Mucosa of rectum (tissue), 2 donors: ENCODE data around the gene SBF1.
A peak's percentile ranks its signal among the peaks of the same experiment; 100 is the strongest.

ENCODE experiments used
- H3K27ac ChIP-seq, 2 donors: one replicate each; pipeline ENCODE4 v1.7.0; 2013; ENCODE audit warnings: inconsistent platforms in 2 of 2, low read depth in 2 of 2, low read length in 2 of 2
- H3K27me3 ChIP-seq, 2 donors: one replicate each; pipeline ENCODE4 v1.7.0; 2013; ENCODE audit warnings: low read length in 2 of 2; ENCODE audit not compliant: control insufficient read depth in 2 of 2, insufficient read depth in 2 of 2
- H3K36me3 ChIP-seq, 2 donors: one replicate each; pipeline ENCODE4 v1.7.0; 2013; ENCODE audit warnings: low read length in 2 of 2; ENCODE audit not compliant: control insufficient read depth in 2 of 2, insufficient read depth in 2 of 2
- H3K4me1 ChIP-seq, 2 donors: one replicate each; pipeline ENCODE4 v1.7.0; 2013; ENCODE audit warnings: low read length in 2 of 2, mild to moderate bottlenecking in 1 of 2; ENCODE audit not compliant: control insufficient read depth in 2 of 2, insufficient read depth in 2 of 2
- H3K4me3 ChIP-seq, 2 donors: one replicate each; pipeline ENCODE4 v1.7.0; 2013; ENCODE audit warnings: low read length in 2 of 2
- H3K9ac ChIP-seq, 2 donors: one replicate each; pipeline ENCODE4 v1.7.0; 2013; ENCODE audit warnings: low read length in 2 of 2, low read depth in 1 of 2, mild to moderate bottlenecking in 1 of 2
- H3K9me3 ChIP-seq, 2 donors: one replicate each; pipeline ENCODE4 v1.7.0; 2013; ENCODE audit warnings: low read length in 2 of 2; ENCODE audit not compliant: control insufficient read depth in 2 of 2
- donor health status: healthy.
- donor health status: Normal muscosa, but diverticular disease.

The SBF1 gene

DNA sequence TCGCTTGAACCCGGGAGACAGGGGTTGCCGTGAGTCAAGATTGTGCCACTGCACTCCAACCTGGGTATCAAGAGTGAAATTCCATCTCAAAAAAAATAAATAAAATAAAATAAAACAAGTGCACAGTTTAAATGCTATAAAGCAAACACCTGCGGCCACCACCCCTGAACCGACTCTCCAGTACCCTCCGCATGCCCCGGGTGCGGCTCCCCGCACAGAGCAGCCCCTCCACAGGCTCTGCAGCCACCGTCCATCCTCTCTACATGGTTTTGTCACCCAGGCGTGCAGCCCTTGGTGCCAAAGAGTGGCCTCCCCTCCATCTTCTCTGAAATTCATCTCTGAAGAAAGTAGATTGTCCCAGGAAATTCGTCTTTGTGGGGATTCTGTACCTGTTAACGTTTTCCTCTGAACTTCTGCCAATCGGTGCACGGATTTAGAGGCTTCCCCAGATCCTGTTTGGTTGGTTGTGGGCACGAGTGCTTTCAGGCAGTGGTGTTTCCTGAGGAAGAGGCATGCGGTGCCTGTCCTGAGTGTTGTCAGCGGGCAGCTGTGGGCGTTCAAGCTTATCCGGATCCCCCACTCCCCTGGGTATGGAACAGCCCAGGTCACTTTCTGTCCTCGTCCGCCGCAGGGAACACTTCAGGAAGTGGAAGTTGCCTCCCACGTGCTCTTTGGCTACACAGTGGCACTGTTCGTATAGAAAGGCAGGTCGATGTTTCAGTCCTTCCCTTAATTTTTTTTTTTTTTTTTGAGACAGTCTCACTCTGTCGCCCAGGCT lies 15.9 kb upstream of the SBF1 start:
- Histone ChIP-seq H3K27me3 (no peaks in the 10 kb centered on the region), H3K27ac (no peak overlapping the region), H3K9ac (no peak overlapping the region), H3K4me1 (no peaks in the 10 kb centered on the region), H3K36me3 (no peaks in the 10 kb centered on the region), H3K4me3 (no peak overlapping the region), H3K9me3 (no peaks in the 10 kb centered on the region)

DNA sequence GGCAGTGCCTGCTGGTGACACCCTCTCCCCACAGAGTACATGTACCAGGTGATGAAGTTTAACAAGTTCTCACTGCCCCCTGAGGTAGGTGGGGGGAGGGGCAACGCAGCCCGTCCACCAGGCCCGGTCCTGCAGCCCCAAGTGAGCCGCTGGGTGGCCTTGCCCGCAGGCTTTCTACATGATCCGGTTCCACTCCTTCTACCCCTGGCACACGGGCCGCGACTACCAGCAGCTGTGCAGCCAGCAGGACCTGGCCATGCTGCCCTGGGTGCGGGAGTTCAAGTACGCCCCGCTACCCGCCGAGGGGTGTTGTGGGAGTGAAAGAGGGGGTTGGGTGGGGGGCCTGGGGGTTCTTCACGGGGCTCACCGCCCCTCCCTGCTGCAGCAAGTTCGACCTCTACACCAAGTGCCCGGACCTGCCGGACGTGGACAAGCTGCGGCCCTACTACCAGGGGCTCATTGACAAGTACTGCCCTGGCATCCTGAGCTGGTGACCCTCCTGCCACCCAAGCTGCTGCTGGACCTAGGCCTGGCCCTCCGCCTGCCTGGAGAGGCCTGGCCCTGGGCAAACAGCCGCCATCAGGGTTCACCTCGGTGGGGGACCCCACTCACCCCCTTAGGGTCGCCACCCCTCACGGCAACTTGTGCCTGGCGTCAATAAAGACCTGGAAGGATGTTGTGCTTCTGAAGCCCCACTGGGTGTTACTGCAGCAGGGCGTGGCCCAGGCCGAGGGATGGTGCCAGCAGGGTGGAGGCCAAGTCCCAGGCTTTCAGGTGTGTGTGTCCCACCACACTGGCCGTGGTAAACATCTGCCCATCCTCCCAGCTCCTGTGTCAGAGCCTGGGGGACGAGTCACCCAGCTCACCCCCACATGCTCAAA lies 14.8 kb upstream of the SBF1 start:
- no peaks in the 10 kb centered on the region for H3K27me3 ChIP-seq
- H3K9me3 ChIP-seq: no peaks in the 10 kb centered on the region
- no peaks in the 10 kb centered on the region for H3K36me3 ChIP-seq
- H3K4me1 ChIP-seq: peaks cover 0 to 1% of the 10 kb centered on the region in 2 donors
- no peak overlapping the region for H3K27ac ChIP-seq
- no peak overlapping the region for H3K9ac ChIP-seq
- H3K4me3 ChIP-seq: no peak overlapping the region

DNA sequence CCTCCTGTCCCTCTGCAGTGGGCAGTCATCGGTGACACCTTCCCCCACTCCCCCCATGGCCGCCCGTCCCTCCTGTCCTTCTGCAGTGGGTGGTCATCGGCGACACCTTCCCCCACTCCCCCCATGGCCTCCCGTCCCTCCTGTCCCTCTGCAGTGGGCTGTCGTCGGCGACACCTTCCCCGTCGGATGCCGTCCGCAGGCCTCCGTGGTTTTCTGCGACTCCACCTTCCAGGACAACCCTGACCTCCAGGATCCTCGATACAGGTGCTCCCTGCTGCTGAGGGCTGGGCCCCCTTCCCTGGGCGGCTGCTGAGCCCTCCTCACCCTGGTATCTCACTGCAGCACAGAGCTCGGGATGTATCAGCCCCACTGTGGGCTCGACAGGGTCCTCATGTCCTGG lies 14.1 kb upstream of the SBF1 start:
- H3K36me3 ChIP-seq: no peaks in the 10 kb centered on the region
- H3K9ac ChIP-seq: no peak overlapping the region
- H3K27me3 ChIP-seq: no peaks in the 10 kb centered on the region
- no peak overlapping the region for H3K4me3 ChIP-seq
- H3K4me1 ChIP-seq: peaks cover 4 to 8% of the 10 kb centered on the region in 2 donors
- no peak overlapping the region for H3K27ac ChIP-seq
- no peaks in the 10 kb centered on the region for H3K9me3 ChIP-seq

DNA sequence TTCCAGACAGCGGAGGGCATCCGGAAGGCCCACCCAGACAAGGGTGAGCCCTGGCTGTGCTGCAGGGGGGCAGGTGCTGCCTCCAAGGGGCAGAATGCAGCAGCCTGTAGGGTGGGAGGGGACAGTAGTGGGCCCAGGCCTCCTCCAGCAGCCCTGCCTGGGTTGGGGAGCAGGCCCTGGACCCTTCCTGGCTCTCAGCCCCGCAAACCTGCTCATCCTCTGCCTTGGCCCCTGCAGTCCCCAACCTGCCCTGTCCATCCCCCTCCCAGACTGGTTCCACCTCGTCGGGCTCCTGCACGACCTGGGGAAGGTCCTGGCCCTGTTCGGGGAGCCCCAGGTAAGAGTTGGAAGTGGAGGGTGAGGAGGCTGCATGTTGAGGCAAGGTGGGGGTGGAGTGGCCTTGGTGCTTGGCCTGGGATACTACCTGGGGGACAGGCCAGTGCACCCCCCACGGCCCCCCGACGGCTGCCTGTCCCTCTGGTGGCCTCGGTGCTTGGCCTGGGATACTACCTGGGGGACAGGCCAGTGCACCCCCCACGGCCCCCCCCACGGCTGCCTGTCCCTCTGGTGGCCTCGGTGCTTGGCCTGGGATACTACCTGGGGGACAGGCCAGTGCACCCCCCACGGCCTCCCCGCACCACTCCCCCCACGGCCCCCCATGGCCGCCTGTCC lies 13.3 kb upstream of the SBF1 start:
- no peaks in the 10 kb centered on the region for H3K27me3 ChIP-seq
- H3K9me3 ChIP-seq: no peaks in the 10 kb centered on the region
- no peak overlapping the region for H3K27ac ChIP-seq
- no peak overlapping the region for H3K4me3 ChIP-seq
- H3K9ac ChIP-seq: no peak overlapping the region
- H3K4me1 ChIP-seq: peaks cover 5 to 12% of the 10 kb centered on the region in 2 donors
- no peaks in the 10 kb centered on the region for H3K36me3 ChIP-seq

DNA sequence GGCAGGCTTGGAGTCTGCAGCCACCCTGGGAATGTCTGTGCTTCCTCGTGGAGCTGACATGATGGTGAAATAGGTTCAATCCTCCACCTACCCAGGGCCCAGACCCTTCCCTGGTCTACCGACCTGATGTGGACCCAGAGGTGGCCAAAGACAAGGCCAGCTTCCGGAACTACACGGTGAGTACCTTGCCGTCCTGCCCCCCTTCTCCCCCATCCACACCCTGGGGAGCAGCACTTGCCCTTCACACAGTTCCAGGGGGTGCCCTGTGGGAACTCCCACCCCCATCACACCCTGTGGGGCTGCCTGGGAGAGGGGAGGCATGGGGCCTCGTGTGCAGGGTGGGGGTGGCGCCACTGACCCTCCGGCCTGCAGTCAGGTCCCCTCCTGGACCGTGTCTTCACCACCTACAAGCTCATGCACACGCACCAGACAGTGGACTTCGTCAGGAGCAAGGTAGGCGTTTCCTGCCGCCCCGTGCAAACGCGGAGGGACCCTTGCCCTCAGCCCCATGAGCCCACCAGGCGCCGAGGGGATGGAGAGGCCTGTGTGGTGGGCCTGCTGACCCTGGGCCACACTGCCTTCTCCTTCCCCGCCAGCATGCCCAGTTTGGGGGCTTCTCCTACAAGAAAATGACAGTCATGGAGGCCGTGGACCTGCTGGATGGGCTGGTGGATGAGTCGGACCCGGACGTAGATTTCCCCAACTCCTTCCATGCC lies 12.6 kb upstream of the SBF1 start:
- Histone ChIP-seq H3K4me1 (peaks cover 5 to 12% of the 10 kb centered on the region in 2 donors), H3K36me3 (no peaks in the 10 kb centered on the region), H3K27ac (no peak overlapping the region), H3K4me3 (no peak overlapping the region), H3K9me3 (no peaks in the 10 kb centered on the region), H3K9ac (no peak overlapping the region), H3K27me3 (no peaks in the 10 kb centered on the region)

DNA sequence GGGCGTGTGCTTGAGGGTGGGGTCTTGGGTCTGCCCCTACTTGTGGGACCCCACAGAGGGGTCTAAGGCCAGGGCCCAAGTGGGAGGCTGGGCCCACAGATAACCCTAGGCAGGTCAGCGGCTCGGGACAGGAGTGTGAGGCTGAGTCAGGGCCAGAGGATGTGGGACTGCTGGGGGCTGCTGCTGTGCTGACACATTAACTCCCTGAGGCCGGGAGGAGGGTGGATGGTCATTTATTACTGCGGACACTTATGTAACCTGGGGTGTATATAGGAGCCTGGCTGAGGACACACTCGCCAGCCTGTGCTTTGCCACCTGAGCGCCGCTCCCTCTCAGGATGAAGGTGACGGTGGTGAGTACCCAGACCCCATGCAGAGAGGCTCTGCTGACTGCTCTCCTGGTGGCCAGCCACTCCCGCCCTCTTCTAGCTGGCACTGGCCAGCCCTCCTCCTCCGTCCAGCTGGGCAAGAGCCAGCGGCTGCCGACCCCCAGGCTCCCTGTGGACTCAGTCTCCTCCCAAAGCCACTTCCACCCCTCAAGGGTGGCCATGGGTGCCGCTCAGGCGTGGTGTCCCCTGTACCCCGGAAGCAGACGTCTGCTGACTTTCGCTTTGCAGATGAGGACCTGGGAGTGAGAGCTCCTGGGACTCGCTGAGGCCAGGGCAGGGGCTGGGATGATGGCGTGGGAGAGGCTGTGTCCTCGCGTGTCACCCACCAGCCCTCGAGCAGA lies 11.9 kb upstream of the SBF1 start, which contains the start of gene MIOX:
TSS of gene MIOX (plus strand) at position 299 of the 729 bp plus-strand sequence. CDS start at position 338, 39 bp downstream.
- H3K27ac ChIP-seq: no peak within 1 kb of the TSS
- peaks cover 0 to 1% of the 10 kb centered on the region in 2 donors for H3K27me3 ChIP-seq
- H3K9me3 ChIP-seq: no peaks in the 10 kb centered on the region
- no peak within 1 kb of the TSS for H3K9ac ChIP-seq
- no peak within 1 kb of the TSS for H3K4me3 ChIP-seq
- H3K4me1 ChIP-seq: peaks cover 9 to 17% of the 10 kb centered on the region in 2 donors
- no peaks in the 10 kb centered on the region for H3K36me3 ChIP-seq

DNA sequence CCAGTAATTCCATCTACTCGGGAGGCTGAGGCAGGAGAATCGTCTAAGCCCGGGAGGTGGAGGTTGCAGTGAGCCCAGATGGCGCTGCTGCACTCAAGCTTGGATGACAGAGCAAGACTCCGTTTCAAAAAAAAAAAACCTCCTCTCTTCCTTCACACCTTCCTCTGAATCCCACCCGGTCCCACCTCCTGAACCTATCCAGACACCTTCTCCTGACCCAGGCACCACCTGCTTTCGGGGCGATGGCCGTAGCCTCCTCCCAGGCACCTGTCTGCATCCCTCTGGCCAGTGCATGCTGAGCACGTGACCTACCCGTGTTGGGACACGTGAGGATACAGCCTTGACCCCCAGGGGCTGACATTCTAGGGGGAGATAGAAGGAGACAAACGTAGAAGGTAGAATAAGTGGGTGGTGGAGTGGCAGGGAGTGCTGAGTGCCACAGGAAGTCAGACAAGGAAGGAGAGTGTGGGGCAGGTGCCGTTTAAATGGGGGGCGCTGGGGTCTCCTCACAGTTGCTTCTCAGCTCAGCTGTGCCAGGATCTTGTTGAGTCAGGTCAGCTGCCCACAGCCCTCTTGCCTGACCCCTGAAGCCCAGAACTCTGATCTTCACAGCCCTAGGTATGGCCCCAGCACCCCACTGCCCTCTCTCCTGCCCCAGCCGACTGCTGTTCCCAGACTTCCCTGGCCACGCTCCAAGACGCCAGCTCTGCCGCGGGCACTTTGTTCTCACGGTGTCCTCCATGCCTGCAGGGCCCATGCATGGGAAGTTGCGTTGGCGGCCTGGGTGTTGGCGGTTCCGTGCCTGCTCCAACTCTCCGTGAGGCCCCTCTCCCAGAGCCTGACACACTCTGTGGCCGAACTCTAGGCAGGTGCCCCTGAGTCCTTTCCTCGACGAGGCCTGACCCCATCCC lies 10.6 kb upstream of the SBF1 start:
- Histone ChIP-seq H3K4me3 (no peak overlapping the region), H3K9me3 (no peaks in the 10 kb centered on the region), H3K27ac (no peak overlapping the region), H3K4me1 (peaks cover 13 to 21% of the 10 kb centered on the region in 2 donors), H3K27me3 (peaks cover 1 to 2% of the 10 kb centered on the region in 2 donors), H3K36me3 (no peaks in the 10 kb centered on the region), H3K9ac (no peak overlapping the region)

DNA sequence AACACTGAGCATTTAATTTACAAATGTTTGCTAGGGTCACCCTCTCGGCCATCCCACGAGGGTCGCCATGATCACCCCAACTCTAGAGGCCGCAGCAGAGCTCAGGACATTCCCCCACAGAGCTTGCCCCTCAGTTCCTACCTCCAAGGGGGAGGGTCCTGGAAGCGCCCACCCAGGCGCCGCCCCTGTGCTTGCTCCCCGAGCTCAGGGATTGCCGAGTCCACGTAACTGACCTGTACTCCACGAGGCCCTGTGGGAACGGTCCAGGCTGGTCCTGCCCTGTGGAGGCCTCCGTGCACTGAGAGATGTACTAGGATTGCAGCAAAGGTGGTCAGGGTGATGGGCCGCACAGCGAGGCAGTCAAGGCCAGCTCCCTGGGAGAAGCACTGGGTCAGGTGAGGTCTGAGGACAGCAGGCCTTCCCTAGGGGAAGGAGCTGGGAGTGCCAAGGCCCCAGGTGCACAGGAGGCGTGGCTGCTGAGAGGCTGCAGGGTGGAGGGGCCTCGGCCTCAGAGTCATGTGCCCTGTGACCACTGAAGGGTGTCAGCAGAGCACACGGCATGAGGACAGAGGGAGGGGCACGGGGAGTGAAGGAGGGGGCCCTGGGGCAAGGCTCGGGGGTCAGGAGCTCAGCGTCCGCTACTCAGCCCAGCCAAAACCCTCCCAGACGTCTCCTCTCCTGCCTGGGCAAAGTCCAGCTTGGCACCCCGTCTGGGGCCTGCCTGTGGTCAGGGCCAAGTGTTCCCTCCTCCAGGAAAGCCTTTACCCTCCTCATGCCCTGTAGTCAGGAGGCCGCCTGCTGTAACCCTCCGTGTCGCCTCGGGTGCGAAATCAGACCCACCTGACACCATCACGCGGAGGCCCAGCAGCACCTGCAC lies 9.4 kb upstream of the SBF1 start:
- Histone ChIP-seq H3K9me3 (no peaks in the 10 kb centered on the region), H3K27me3 (peaks cover 6 to 8% of the 10 kb centered on the region in 2 donors), H3K9ac (peak overlapping the region in 1 of 2 donors; percentile 10), H3K4me3 (no peak overlapping the region), H3K36me3 (no peaks in the 10 kb centered on the region), H3K27ac (peak overlapping the region in 1 of 2 donors; percentile 37), H3K4me1 (peaks cover 13 to 21% of the 10 kb centered on the region in 2 donors)
